GM12864 (cell line): Measurements from ENCODE around the gene CTNNBL1.

Experiments
- DNase-seq: peaks from one replicate; pipeline ENCODE4 v3.0.0-alpha.2; 2011; ENCODE audit warnings: low read depth
- H3K4me3 ChIP-seq: 2 replicates; pipeline ENCODE4 v1.5.1; 2011; ENCODE audit warnings: mild to moderate bottlenecking, low read depth, low read length, control low read depth
- CTCF ChIP-seq: IDR thresholded peaks from 2 replicates; pipeline ENCODE4 v1.5.1; 2011; ENCODE audit warnings: low read depth, mild to moderate bottlenecking, moderate library complexity, low read length, control low read depth, inconsistent platforms; ENCODE audit errors: missing control alignments

CTNNBL1 gene

DNA sequence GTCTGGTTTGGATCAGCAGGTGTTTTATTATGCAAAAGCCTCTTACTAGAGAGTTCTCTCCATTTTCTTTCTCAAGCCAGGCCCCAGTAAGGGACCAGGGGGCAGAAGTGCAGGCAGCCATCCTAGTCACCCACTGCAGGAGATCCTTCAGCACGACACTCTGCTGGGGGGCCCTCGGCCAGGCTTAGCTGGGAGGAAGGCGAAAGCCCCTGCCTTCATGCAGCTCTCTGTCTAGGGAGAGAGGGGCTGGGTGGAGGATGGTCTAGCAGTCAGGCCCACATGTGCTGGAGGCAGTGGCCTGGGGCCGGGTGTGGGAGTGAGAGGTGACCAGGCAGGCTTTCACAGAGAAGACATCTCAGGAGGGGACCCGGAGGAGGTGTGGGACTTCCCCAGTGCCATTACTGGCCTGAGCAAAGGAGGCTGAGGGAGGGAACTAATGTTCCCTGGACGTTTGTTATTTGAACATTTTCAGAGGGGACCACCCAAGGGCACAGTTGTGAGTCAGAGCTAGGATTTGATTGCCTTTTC, 175.6 kb downstream of the CTNNBL1 start:
- no peak for TF ChIP-seq CTCF
- no peak overlapping the region for H3K4me3 ChIP-seq
- no peak for DNase-seq

DNA sequence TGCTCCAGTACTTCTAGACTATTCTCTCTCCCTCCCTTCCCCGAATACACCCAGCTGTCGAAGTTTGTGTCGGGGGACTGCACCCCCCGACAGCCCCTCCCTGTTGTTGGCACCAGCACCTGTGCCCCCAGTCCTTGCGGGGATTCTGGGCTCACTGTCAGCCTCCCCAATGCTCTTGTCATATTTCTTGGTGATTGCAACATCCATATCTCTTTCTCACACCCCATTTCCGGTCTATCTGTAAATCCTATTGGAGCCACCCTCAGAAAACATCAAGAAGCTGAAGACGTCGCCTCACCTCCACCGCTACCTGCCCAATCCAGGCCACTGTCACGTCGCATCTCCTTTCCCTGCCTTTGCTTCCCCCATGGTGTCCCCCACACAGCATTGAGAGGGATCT, 176.5 kb downstream of the CTNNBL1 start:
- H3K4me3 ChIP-seq = no peak overlapping the region
- no peak for TF ChIP-seq CTCF
- DNase-seq = no peak

DNA sequence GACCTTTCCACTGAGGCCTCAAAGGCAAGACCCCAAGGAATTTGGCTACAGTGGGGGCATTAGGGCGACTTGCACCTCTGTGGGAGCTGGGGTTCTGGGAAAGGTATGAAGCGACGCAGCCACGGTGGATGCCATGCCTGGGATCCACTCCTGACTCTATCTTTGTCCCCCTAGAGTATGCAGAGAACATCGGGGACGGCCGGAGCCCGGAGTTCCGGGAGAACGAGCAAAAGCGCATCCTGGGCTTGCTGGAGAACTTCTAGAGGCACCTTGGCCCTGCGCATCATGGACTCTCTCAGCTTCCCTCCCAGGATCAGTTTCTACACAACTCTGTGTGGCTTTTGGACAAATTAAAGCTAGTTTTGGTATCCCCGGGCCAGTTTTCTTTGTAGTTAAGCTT, 177.9 kb downstream of the CTNNBL1 start:
- DNase-seq = no peak
- H3K4me3 ChIP-seq = no peak overlapping the region
- TF ChIP-seq CTCF = no peak

- no peak for DNase-seq
- TF ChIP-seq CTCF = no peak
- H3K4me3 ChIP-seq = no peak overlapping the region
Observed at GRCh38 chr20:37872161-37872560, 178.3 kb downstream of the CTNNBL1 start.

DNA sequence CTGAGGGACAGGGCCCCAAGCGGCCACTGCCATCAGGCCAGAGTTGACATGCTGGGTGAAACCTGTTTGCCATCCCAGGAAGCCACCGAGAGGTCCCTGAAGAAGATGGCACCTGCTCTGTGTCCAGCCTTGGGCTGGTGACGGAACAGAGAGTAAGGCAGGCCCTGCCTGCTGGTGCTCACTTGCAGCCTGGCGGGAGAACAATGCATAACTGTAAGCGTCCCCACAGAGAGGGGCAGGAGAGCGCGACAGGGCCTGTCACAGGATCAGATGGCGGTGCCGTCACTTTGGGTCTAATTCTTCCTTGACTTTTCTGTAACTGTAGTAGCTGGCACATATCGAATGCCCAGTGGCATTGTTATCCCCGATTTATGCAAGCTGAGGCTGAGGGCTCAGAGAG, 180.1 kb downstream of the CTNNBL1 start:
- DNase-seq = no peak

GRCh38 chr20:37875460-37876175, 181.8 kb downstream of the CTNNBL1 start:
- no peak overlapping the region for H3K4me3 ChIP-seq
- TF ChIP-seq CTCF = no peak
- DNase-seq = no peak

More for the DNA sequence above, 180.1 kb downstream of the CTNNBL1 start:
- no peak overlapping the region for H3K4me3 ChIP-seq
- TF ChIP-seq CTCF = no peak

- no peak for TF ChIP-seq CTCF
- no peak overlapping the region for H3K4me3 ChIP-seq
- DNase-seq = no peak
Observed at GRCh38 chr20:37876863-37877262, 183.0 kb downstream of the CTNNBL1 start.
